UCSD-AML1 (cell line): ENCODE measurements around the gene S100A11.

Experiments used
- DNase-seq: peaks from one replicate; lab custom pipeline; 2025; ENCODE audit not compliant: unreplicated experiment; lab: John Stamatoyannopoulos, UW

S100A11 gene

GRCh38 chr1:152003846-152004442 lies 32.9 kb downstream of the S100A11 start:
- DNase-seq, result no peak

GRCh38 chr1:152002960-152003359 lies 33.8 kb downstream of the S100A11 start:
- DNase-seq, result no peak

DNA sequence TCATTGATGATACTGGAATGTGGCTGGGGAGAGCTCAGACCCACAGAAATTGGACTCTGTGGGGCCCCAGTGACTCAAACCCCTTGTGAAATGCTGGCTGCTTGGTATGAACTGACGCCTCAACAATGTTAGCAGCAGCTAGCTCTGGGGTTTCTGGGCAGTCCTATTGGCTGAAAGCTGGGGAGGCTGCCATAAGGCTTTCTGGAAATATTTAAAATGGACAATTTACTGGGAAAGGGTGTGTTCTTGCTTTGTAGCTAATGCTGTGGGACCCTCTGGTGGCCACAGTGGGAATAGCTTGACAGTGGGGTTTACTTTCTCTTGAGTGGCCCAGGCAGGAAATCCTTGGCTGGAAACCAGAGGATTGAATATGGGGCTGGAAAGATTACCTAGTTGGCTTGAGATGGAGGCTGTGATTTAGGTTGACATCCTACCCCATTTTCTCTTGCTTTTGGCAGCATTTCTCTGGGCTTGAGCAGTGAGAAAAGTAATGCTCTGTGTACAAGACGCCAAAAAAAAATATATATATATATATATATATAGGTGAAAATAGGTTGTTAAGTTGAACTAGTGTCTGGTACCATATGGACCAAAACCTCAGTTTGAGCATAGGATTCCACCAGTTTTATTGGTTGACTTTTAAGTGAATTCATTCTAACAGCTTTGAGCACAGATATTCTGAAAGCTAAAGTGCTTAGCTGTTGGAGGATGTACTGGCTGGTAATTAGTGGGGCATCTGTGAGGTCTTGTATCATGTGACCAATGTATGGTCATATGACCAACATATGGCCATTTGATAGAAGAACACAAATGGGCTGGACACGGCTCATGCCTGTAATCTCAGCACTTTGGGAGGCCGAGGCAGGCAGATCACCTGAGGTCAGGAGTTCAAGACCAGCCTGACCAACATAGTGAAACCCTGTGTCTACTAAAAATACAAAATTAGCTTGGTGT lies 34.9 kb downstream of the S100A11 start:
- DNase-seq, result peak; percentile 65

DNA sequence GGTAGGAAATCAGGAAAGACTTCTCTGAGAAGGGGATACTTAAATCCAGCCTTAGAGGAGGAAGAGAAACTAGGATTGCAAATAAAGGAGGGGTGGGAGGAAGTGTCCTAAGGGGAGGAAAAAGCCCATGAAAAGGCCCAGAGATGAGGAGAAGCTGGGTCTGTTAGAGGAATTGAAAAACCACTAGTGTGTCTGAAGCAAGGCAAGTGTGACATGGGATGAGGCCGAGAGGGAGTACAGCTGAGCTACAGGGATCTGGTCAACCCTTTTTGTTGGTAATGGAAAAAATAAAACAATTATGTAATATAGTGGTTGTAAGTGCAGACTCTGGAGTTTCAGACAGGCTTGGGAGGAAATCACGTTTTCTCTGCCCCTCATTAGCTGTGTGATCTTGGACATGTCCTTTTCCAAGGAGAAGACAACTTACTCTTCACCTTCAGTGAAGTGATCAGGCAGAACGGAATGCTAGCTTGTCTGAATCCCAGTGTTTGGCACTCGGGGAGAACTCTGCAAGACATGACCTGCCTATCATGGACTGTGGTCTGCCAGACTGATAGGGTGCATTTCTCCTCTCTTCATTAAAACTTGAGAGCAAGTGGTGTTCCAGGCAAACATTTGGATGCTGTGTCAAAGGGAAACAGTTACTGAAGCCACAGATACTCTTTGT lies 35.7 kb downstream of the S100A11 start:
- no peak for DNase-seq

GRCh38 chr1:151998611-151999362 lies 38.0 kb downstream of the S100A11 start:
- no peak for DNase-seq

DNA sequence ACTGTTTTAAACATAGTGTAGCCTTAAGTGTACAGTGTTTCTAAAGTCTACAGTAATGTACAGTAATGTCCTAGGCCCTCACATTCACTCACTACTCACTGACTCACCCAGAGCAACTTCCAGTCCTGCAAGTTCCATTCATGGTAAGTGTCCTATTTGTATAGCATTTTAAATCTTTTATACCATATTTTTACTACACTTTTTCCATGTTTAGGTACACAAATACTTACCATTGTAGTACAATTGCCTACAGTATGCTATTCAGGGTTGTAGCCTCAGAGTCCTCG lies 39.6 kb downstream of the S100A11 start:
- DNase-seq, result no peak

GRCh38 chr1:151995774-151996173 lies 41.0 kb downstream of the S100A11 start:
- DNase-seq, result no peak

DNA sequence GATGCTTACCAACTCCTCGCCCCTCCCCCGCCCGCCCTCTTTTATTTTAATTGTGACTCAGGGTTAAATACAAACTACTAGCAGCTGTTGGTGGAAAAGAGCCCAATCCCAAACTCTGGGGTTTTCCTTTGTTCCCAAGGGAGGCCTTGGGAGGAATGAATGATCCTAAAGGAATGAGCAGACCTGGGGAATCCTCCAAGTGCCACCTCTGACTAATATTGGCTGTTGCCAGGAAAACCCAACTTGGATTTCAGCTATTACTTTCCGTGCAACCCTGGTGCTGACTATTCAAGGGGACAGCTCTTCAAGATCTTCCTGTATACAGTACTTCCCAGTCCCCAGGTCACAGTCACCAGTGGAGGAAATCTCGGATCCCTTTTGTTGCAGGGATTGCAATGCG lies 41.8 kb downstream of the S100A11 start:
- DNase-seq, result no peak

DNA sequence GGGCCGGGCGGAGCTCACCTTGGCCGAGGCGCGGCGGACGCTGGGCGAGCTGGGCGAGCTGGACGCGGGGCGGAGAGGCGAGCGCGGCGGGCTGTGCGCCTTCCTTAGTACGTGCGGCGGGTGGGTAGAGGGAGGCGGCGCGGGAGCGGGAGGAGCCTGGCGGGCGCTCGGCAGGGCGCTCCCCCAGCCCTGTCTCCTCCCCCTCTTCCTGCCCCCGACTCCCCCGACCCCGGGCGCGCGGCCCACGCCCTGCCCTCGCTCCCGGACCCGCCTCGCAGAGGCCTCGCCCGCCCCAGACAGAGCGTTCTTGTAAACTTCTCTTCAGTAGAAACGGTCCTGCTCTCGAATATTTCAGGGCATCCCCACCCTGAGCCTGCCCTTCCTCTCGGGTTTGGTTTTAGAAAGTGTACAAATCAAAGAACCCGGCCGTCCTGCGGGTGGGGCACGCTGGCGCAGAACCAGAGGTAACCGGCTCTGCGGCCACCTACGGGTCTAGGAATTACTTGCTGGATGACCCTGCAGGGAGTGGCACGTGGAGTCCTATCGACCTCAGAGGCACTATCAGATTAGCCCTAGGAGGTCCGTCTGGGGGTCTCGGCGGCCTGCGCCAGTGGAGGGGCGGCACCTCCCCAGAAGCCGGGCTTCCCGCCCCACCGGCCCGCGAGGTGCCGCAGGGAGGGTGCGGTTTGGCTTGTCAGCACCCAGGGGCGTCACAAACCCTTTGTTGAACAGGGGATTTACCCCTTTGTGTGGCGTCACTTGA lies 42.9 kb downstream of the S100A11 start, which contains the start of gene S100A10:
Gene S100A10 (minus strand): TSS at position 126 of the 763 bp plus-strand sequence. CDS start 7,629 bp downstream, outside the sequence.
- DNase-seq, result peak; percentile 27

DNA sequence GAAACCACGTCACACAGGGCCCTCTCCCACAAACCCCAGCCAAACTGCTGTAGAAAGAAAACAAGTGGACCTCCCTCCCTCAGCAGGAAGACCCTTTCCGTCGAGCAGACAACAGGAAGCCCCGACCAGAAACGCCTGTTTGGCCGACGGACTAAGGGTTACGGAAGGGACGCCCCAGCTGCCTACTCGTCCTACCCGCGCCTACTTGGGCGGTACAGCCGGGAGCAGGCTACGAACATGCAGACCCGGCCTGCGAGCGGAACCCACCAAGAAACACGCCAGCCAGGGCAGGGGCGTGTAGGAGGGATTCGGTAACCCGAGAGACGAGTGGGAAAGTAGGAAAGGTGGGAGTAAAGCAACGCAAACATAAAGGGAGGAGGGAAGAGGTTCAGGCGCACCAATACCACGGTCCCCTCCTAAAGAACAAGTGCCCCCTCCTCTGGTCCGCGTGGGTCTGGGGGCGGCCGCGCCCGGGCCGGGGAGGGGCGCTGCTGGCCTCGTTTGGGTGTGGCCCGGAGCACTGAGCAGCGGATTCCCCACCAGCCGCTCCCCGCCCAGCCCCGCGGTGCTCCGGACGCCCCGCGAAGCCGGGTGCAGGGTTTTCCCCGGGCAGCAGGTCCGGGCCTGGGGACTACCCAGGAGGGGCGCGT lies 43.6 kb downstream of the S100A11 start:
- peak; percentile 34 for DNase-seq

- peak; percentile 34 for DNase-seq
Observed at GRCh38 chr1:151992303-151993083, 44.3 kb downstream of the S100A11 start.

GRCh38 chr1:151991663-151992302 lies 45.0 kb downstream of the S100A11 start:
- no peak for DNase-seq

DNA sequence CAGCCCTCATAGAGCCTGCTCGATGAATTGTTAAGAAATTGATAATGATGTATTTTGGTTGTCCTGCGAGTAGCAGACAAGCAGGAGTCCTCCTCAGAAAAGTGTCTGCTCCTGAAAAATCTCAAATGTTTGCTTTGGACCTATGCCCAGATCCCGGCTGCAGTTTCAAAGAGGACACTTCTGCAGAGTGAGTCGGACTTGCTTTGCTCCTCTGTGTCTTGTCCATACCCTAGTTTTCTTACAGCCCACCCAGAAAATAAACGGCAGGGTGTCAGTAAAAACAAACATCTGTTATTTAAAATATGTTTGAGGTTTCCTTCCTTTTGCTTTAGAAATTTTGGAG lies 46.0 kb downstream of the S100A11 start:
- no peak for DNase-seq

DNA sequence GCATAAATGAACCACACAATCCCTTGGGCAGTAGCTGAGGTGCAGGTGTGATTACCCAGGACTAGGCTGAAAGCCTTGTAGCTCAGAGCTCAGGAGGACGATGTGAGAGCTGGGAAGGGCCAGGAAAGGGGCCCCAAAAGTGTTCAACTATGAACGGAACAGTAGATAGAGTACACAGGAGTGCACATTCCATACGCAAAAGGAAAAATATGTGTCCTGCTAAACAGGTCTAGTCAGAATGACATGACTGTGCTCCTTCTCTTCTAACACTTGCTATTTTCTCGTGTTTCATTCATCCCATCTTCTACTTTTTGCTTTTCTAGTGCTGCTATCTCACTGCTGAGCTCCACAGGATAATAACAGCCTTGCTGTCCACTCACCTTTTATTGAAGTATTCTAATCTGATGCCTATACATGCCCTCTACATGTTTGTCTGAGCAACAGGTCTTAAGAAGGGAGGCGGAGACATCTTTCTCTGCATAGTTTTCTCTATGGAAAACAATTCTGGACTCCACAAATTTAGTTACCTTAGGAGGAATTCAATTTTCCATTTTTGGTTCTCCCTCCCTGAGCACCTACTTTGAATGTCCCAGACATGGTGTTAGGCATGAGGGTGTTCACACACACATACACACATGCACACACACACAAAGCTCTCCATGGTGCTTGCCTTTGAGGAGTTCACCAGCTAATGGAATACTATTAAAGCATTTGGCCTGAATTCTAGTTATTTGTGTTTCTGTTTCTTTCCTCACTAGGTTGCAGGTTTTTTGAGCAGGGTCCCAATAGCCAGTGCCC lies 46.5 kb downstream of the S100A11 start:
- DNase-seq, result no peak

DNA sequence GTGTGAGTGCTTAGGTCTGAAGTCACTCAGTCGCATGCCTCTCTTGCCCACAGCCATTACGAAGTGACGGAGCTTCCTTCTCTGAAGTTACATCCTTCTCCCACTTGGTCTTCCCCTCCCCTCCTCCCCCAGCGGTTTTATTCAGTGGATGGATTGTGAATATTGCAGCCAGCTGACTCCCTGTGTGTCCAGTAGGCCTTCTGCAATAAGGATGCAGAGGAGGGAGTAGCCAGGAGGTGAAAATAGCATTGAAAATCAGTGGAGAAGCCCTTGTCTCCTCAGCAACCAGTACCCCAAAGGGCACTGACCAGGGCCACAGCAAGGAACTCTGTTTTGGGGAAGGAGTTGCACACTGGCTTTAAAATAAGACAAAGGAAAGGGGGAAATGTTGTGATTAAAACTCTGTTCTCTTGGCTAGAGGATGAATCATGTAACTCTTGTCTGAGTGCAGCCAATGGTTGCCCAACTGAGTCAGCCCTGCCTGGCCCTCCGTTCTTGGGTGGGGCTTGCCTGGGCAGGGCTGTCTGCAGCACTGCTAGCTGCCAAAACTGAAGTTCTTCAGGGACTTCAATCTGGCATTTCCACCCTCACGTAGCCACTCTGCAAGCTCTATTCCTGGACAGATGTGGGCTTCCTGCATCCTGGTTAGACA lies 47.5 kb downstream of the S100A11 start:
- DNase-seq, result no peak

DNA sequence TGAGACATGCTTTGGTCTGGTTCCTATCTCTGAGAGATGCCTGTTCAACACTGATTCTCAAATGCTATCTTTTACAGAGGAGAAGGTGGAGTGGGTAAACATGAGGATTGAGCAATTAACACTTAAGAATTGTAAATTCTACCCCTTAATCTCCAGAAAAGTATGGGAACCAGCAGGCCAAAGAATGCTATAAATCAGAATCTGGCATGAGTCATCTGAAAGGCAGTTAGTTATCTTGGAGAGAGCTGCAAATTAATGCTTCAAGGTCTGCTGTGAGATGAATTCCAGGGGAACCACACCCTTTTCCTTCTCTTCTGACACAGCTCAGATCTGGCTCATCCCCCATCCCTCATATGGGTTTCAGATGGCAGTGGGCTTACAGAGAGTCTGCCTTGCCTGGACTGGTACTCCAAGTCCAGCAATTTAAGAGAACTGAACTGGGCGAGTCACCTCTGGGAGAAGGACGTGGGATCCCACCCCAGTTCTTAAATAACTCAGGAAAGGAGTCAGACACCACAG lies 48.3 kb downstream of the S100A11 start:
- DNase-seq, result no peak

DNA sequence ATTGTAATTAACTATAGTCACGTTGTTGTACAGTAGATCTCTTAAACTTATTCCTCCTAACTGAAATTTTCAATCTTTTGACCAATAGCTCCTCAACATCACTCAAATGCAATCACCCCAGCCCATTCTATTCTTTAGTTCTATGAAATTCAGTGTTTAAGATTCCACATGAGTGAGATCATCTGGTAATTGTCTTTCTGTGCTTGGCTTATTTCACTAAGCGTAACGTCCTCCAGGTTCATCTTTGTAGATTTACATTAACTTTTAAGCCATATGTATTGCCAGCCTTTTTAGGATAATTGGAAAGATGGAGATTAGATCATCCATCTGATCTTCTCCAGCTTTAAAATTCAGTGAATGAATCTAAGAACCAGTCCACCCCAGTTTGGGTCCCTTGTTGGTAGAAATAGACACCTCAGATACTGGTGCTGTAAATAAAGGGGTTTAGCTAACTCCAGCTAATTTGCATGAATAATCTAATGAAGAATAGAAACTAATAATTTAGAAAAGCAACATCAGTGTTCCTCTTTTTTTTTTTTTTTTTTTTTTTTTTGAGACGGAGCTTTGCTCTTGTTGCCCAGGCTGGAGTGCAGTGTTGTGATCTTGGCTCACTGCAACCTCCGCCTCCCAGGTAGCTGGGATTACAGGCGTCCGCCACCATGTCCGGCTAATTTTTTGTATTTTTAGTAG lies 50.2 kb downstream of the S100A11 start:
- DNase-seq, result no peak
